H9 (cell line): ENCODE data around the gene EOGT. TPM values are rescaled to one million over a fixed set of nuclear protein-coding genes. Genes with fewer than 3 reads are reported as not detected.

Experiments used
- DNase-seq: peaks from one replicate; pipeline ENCODE4 v3.0.0-alpha.2; 2017
- H2AFZ ChIP-seq: one replicate; pipeline ENCODE4 v1.6.1; 2013; ENCODE audit warnings: mild to moderate bottlenecking, low read length, control low read depth, moderate library complexity
- H2AK5ac ChIP-seq: 2 replicates; pipeline ENCODE4 v1.6.1; 2013; ENCODE audit warnings: low read length, control low read depth, mixed read lengths; ENCODE audit not compliant: insufficient read length
- H2BK120ac ChIP-seq: one replicate; pipeline ENCODE4 v1.6.1; 2013; ENCODE audit warnings: low read depth, mild to moderate bottlenecking, low read length, control low read depth, inconsistent platforms; ENCODE audit not compliant: poor library complexity, severe bottlenecking
- H2BK12ac ChIP-seq: 2 replicates; pipeline ENCODE4 v1.6.1; 2013; ENCODE audit warnings: low read length, control low read depth, mixed read lengths, low read depth; ENCODE audit not compliant: insufficient read length
- H2BK15ac ChIP-seq: 2 replicates; pipeline ENCODE4 v1.6.1; 2013; ENCODE audit warnings: low read depth, low read length, control low read depth
- H2BK20ac ChIP-seq: one replicate; pipeline ENCODE4 v1.6.1; 2013; ENCODE audit warnings: low read depth, mild to moderate bottlenecking, low read length, control low read depth, inconsistent platforms; ENCODE audit not compliant: poor library complexity, severe bottlenecking
- H2BK5ac ChIP-seq: 2 replicates; pipeline ENCODE4 v1.6.1; 2013; ENCODE audit warnings: low read length, control low read depth, mixed read lengths; ENCODE audit not compliant: insufficient read length
- H3K14ac ChIP-seq: 2 replicates; pipeline ENCODE4 v1.6.1; 2013; ENCODE audit warnings: low read length, control low read depth; ENCODE audit not compliant: insufficient read depth
- H3K18ac ChIP-seq: 2 replicates; pipeline ENCODE4 v1.6.1; 2013; ENCODE audit warnings: low read depth, mild to moderate bottlenecking, mixed read lengths, low read length, control low read depth; ENCODE audit not compliant: insufficient read length
- H3K23ac ChIP-seq: 2 replicates; pipeline ENCODE4 v1.6.1; 2013; ENCODE audit warnings: low read length, control low read depth, mixed read lengths, low read depth; ENCODE audit not compliant: insufficient read length
- H3K23me2 ChIP-seq: 2 replicates; pipeline ENCODE4 v1.6.1; 2013; ENCODE audit warnings: low read depth, mild to moderate bottlenecking, mixed read lengths, low read length, control low read depth; ENCODE audit not compliant: insufficient read length, poor library complexity, severe bottlenecking
- H3K27ac ChIP-seq: 2 replicates; pipeline ENCODE4 v1.5.1; 2013; ENCODE audit warnings: low read length, control low read depth, mixed read lengths, low read depth; ENCODE audit not compliant: insufficient read length
- H3K27me3 ChIP-seq: 2 replicates; pipeline ENCODE4 v1.6.1; 2013; ENCODE audit warnings: low read length, control low read depth, inconsistent platforms; ENCODE audit not compliant: insufficient read depth
- H3K4ac ChIP-seq: 2 replicates; pipeline ENCODE4 v1.6.1; 2013; ENCODE audit warnings: low read depth, mild to moderate bottlenecking, control low read depth, inconsistent platforms, low read length, moderate library complexity
- H3K4me1 ChIP-seq: 2 replicates; pipeline ENCODE4 v1.6.1; 2013; ENCODE audit warnings: low read length, control low read depth, inconsistent platforms; ENCODE audit not compliant: insufficient read depth
- H3K4me2 ChIP-seq: 2 replicates; pipeline ENCODE4 v1.6.1; 2013; ENCODE audit warnings: low read length, control low read depth, mixed read lengths; ENCODE audit not compliant: insufficient read length, insufficient read depth
- H3K56ac ChIP-seq: 2 replicates; pipeline ENCODE4 v1.6.1; 2013; ENCODE audit warnings: low read depth, mild to moderate bottlenecking, mixed read lengths, low read length, control low read depth; ENCODE audit not compliant: insufficient read length
- H3K79me1 ChIP-seq: 2 replicates; pipeline ENCODE4 v1.6.1; 2013; ENCODE audit warnings: low read depth, mild to moderate bottlenecking, moderate library complexity, low read length, control low read depth, inconsistent platforms; ENCODE audit not compliant: insufficient read depth, poor library complexity, severe bottlenecking
- H3K79me2 ChIP-seq: 2 replicates; pipeline ENCODE4 v1.6.1; 2013; ENCODE audit warnings: low read length, control low read depth, inconsistent platforms; ENCODE audit not compliant: insufficient read depth
- H3K9ac ChIP-seq: 2 replicates; pipeline ENCODE4 v1.6.1; 2013; ENCODE audit warnings: low read length, control low read depth, mixed read lengths; ENCODE audit not compliant: insufficient read length; ENCODE audit errors: extremely low read depth
- H3K9me3 ChIP-seq: one replicate; pipeline ENCODE4 v1.6.1; 2013; ENCODE audit warnings: low read depth, low read length, inconsistent platforms; ENCODE audit not compliant: control insufficient read depth
- H3T11ph ChIP-seq: one replicate; pipeline ENCODE4 v1.6.1; 2013; ENCODE audit warnings: mild to moderate bottlenecking, low read length, control low read depth, inconsistent platforms
- H4K20me1 ChIP-seq: one replicate; pipeline ENCODE4 v1.6.1; 2013; ENCODE audit not compliant: control insufficient read depth, insufficient read length, insufficient read depth
- H4K5ac ChIP-seq: 2 replicates; pipeline ENCODE4 v1.6.1; 2013; ENCODE audit warnings: low read depth, mild to moderate bottlenecking, mixed read lengths, low read length, control low read depth; ENCODE audit not compliant: insufficient read length
- H4K8ac ChIP-seq: replicated peaks from 2 replicates; pipeline ENCODE4 v1.6.1; 2013; ENCODE audit warnings: low read length, control low read depth, mixed read lengths, low read depth; ENCODE audit not compliant: insufficient read length
- H4K91ac ChIP-seq: 2 replicates; pipeline ENCODE4 v1.6.1; 2013; ENCODE audit warnings: low read depth, mild to moderate bottlenecking, moderate library complexity, mixed read lengths, low read length, control low read depth; ENCODE audit not compliant: insufficient read length
- H3K27ac Mint-ChIP-seq, 3 experiments: 2 replicates in 2 of 3; 3 replicates in 1 of 3; pipeline ENCODE4 v1.8.0; 2020 to 2021; ENCODE audit warnings: mixed read lengths in 3 of 3, mild to moderate bottlenecking in 1 of 3, moderate library complexity in 1 of 3
- H3K27me3 Mint-ChIP-seq: 2 replicates; pipeline ENCODE4 v1.8.0; 2021; ENCODE audit warnings: low read depth, mild to moderate bottlenecking, moderate library complexity, mixed read lengths
- H3K36me3 Mint-ChIP-seq, 3 experiments: 2 replicates in 2 of 3; 3 replicates in 1 of 3; pipeline ENCODE4 v1.8.0; 2020 to 2021; ENCODE audit warnings: low read depth in 3 of 3, mixed read lengths in 3 of 3; ENCODE audit not compliant: insufficient read depth in 1 of 3
- H3K4me1 Mint-ChIP-seq, 2 experiments: 2 replicates each; pipeline ENCODE4 v1.8.0; 2020; ENCODE audit warnings: mixed read lengths in 2 of 2
- H3K4me3 Mint-ChIP-seq, 2 experiments: 2 replicates in 1 of 2; 3 replicates in 1 of 2; pipeline ENCODE4 v1.8.0; 2020 to 2021; ENCODE audit warnings: mild to moderate bottlenecking in 2 of 2, mixed read lengths in 2 of 2, moderate library complexity in 1 of 2
- H3K9me3 Mint-ChIP-seq, 2 experiments: 2 replicates in 1 of 2; 3 replicates in 1 of 2; pipeline ENCODE4 v1.8.0; 2020; ENCODE audit warnings: mild to moderate bottlenecking in 2 of 2, mixed read lengths in 2 of 2, moderate library complexity in 1 of 2
- WGBS: extraction: QIAGEN DNeasy Blood & Tissue Kit; methylation state at CpG from one replicate; pipeline ENCODE4 v1.1.7; 2013; ENCODE audit warnings: missing lambda C conversion rate, low lambda C conversion rate, mixed read lengths; ENCODE audit not compliant: insufficient read length; ENCODE audit errors: extremely low coverage; 5-methylcytosine and 5-hydroxymethylcytosine counted together
- total RNA-seq: library from RNA; stranded (reverse); gene quantifications from 2 replicates; pipeline ENCODE4 v1.2.1, GENCODE V29; 2021
- TF ChIP-seq, protein P1 (sequence below): fragments of 200-600 bp; sonication (generic); conservative IDR thresholded peaks from 3 replicates; pipeline ENCODE4 v1.8.0; 2021; ENCODE audit warnings: antibody characterized with exemption, mild to moderate bottlenecking

Gene EOGT
- total RNA-seq, 1 experiment from 2014 or later, result 30.5 TPM

DNA sequence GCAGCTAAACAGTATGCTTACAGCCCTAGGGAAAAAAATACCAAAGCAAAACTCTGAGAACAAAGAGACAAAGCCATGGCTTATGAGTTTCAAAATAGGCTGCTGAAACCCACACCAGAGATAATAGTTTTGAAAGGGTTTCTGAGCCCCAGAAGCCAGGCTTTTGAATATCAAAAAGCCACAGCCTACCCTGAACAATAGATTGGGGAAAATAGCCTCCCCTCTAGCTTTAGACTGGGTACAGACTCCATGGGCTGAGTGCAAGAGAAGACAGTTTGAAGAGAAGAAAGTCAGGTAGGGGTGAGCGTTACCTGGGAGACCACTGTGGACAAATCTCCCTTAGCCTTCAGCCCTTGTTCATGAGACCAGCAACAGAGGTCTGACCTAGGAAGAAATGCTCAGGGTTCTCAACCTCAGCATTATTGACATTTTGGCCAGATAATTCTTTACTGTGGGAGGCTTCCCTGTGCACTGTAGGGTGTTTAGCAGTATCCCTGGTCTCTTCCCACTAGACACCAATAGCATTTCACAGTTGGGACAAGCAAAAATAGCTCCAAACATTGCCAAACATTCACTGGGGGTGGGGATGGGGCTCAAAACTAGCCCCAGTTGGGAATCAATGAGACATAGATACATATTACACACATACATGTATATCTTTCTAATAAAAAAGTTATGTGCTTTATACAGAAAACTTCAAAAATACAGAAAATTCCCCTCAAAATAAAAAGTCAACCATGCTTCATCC, 69.6 kb downstream of the EOGT start:
- Histone ChIP-seq H3K18ac (peak overlapping the region; percentile 20), H3K4ac (no peak overlapping the region), H2BK20ac (no peak overlapping the region), H2AFZ (peak overlapping the region; percentile 75), H2BK12ac (no peak overlapping the region), H3K27ac (no peak overlapping the region), H2BK5ac (no peak overlapping the region), H4K91ac (no peak overlapping the region), H3T11ph (no peak overlapping the region), H2AK5ac (no peak overlapping the region), H3K9me3 (no peaks in the 10 kb centered on the region), H4K5ac (no peak overlapping the region), H3K4me2 (no peak overlapping the region), H3K4me1 (no peaks in the 10 kb centered on the region; the same call in 1 of the 2 replicates), H3K23me2 (no peaks in the 10 kb centered on the region), H3K79me1 (no peaks in the 10 kb centered on the region), H3K27me3 (no peaks in the 10 kb centered on the region), H4K20me1 (no peaks in the 10 kb centered on the region), H3K79me2 (no peaks in the 10 kb centered on the region), H2BK15ac (no peak overlapping the region), H3K56ac (no peak overlapping the region), H3K9ac (no peak overlapping the region), H3K14ac (no peak overlapping the region), H2BK120ac (no peak overlapping the region), H3K23ac (no peak overlapping the region), H4K8ac (no peak overlapping the region)
- Mint-ChIP-seq H3K4me3 (no peak overlapping the region), H3K36me3 (no peaks in the 10 kb centered on the region), H3K9me3 (no peaks in the 10 kb centered on the region), H3K27me3 (no peaks in the 10 kb centered on the region), H3K27ac (peak overlapping the region in 1 of 3 experiments; percentile 91; a peak in 3 of 7 replicates), H3K4me1 (peaks cover 15% of the 10 kb centered on the region in 2 experiments)
- DNase-seq, result no peak
- TF ChIP-seq, protein P1, sequence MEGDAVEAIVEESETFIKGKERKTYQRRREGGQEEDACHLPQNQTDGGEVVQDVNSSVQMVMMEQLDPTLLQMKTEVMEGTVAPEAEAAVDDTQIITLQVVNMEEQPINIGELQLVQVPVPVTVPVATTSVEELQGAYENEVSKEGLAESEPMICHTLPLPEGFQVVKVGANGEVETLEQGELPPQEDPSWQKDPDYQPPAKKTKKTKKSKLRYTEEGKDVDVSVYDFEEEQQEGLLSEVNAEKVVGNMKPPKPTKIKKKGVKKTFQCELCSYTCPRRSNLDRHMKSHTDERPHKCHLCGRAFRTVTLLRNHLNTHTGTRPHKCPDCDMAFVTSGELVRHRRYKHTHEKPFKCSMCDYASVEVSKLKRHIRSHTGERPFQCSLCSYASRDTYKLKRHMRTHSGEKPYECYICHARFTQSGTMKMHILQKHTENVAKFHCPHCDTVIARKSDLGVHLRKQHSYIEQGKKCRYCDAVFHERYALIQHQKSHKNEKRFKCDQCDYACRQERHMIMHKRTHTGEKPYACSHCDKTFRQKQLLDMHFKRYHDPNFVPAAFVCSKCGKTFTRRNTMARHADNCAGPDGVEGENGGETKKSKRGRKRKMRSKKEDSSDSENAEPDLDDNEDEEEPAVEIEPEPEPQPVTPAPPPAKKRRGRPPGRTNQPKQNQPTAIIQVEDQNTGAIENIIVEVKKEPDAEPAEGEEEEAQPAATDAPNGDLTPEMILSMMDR, result no peak
- WGBS, result no CpG with 5 or more reads among the region's 1 CpG
